GM12873 (cell line): ENCODE results near the gene KMT2C.

Experiments
- CTCF ChIP-seq: IDR thresholded peaks from 2 replicates; pipeline ENCODE4 v1.5.1; 2012; ENCODE audit warnings: low read depth, mild to moderate bottlenecking, moderate library complexity, low read length, control low read depth; ENCODE audit not compliant: insufficient read depth; ENCODE audit errors: missing control alignments

KMT2C gene

GRCh38 chr7:152351168-152351567 is 84.6 kb downstream of the KMT2C start:
- TF ChIP-seq CTCF, result no peak

- TF ChIP-seq CTCF, result no peak
These were observed 87.9 kb downstream of the KMT2C start for GRCh38 chr7:152347888-152348287.

GRCh38 chr7:152344253-152344652 is 91.5 kb downstream of the KMT2C start:
- TF ChIP-seq CTCF, result no peak

- TF ChIP-seq CTCF, result no peak
These were observed 93.0 kb downstream of the KMT2C start for GRCh38 chr7:152342796-152343195.

GRCh38 chr7:152341914-152342236 is 93.9 kb downstream of the KMT2C start:
- no peak for TF ChIP-seq CTCF

GRCh38 chr7:152341039-152341913 is 94.5 kb downstream of the KMT2C start:
- peak; percentile 35 for TF ChIP-seq CTCF

- TF ChIP-seq CTCF, result no peak
These were observed 95.6 kb downstream of the KMT2C start for GRCh38 chr7:152340161-152340560.
